ENCODE measurements around the gene ARAP2. TPM values are rescaled to one million over a fixed set of nuclear protein-coding genes. Genes with fewer than 3 reads are reported as not detected.

ARAP2 gene
- total and polyA plus RNA-seq, 2 donors (not counting 3 experiments of a cell fraction or from before 2014, with no cell fraction given), result not detected

- ChIA-PET CTCF (no interaction called here), POLR2A (no interaction called here)
- Histone ChIP-seq H3K9me3 (replicated peaks; ENCODE audit: control insufficient read depth, insufficient read depth, low read length) (no peaks in the 10 kb centered on the region), H4K20me1 (replicated peaks; ENCODE audit: control insufficient read depth, extremely low read depth, insufficient read depth, low read length) (no peaks in the 10 kb centered on the region), H2AFZ (ENCODE audit: low read depth, low read length) (no peak overlapping the region), H3K4me3 (replicated peaks in 1 of 3; ENCODE audit: insufficient read depth in 1 of 3, low read depth in 1 of 3, low read length in 3 of 3) (no peak overlapping the region), H3K4me2 (ENCODE audit: insufficient read depth, low read length) (no peak overlapping the region), H3K27me3 (ENCODE audit: control insufficient read depth in 2 of 2, insufficient read depth in 2 of 2, low read length in 2 of 2) (no peaks in the 10 kb centered on the region), H3K79me2 (ENCODE audit: control insufficient read depth, insufficient read depth, low read length) (no peaks in the 10 kb centered on the region), H3K27ac (ENCODE audit: insufficient read depth, low read depth, low read length) (no peak overlapping the region), H3K4me1 (ENCODE audit: control insufficient read depth, extremely low read depth, insufficient read depth, low read length) (no peaks in the 10 kb centered on the region), H3K9ac (replicated peaks; ENCODE audit: extremely low read depth, insufficient read depth, low read length) (no peak overlapping the region), H3K9me1 (replicated peaks; ENCODE audit: control insufficient read depth, extremely low read depth, insufficient read depth, low read length) (no peaks in the 10 kb centered on the region), H3K36me3 (ENCODE audit: control insufficient read depth in 2 of 2, extremely low read depth in 1 of 2, insufficient read depth in 2 of 2, low read length in 2 of 2) (no peaks in the 10 kb centered on the region)
- FAIRE-seq, result no peak
- intact Hi-C loops (cut with micrococcal nuclease), result loop anchor here (1.0 kb wide), 1 partner anchor 29 kb away; no protein-coding TSS in a partner anchor
- dilution Hi-C loops (cut with MboI; ENCODE audit: extremely low pct_ligation_motif_present, low sequenced_read_pairs), result no loop called here
- BruUV-seq (replicated peaks), result no TSS peak
- no peak for TF ChIP-seq FOS (IDR thresholded peaks at IDR 0.05; ENCODE audit: borderline replicate concordance, insufficient read depth, low read length)
- DNase-seq (ENCODE audit: low read depth, low spot score), result no peak
These were observed 71.7 kb downstream of the ARAP2 start for GRCh38 chr4:36172656-36173055.

- DNase-seq (ENCODE audit: low read depth, low spot score) (no peak), FAIRE-seq (no peak)
- no peak overlapping the region for H3K4me2 ChIP-seq (ENCODE audit: insufficient read depth, low read length)
- TF ChIP-seq GATA2 (IDR thresholded peaks at IDR 0.05; ENCODE audit: insufficient read depth, insufficient read length, low read depth, low read length), result no peak
- no peak for TF ChIP-seq FOS (IDR thresholded peaks at IDR 0.05; ENCODE audit: borderline replicate concordance, insufficient read depth, low read length)
- TF ChIP-seq JUN (IDR thresholded peaks at IDR 0.05; ENCODE audit: borderline replicate concordance, insufficient read depth, insufficient read length, low read depth), result no peak
- ChIA-PET CTCF (no interaction called here), POLR2A (no interaction called here)
- H3K4me3 ChIP-seq (replicated peaks in 1 of 3; ENCODE audit: insufficient read depth in 1 of 3, low read depth in 1 of 3, low read length in 3 of 3), result no peak overlapping the region
- no peak overlapping the region for H3K27ac ChIP-seq (ENCODE audit: insufficient read depth, low read depth, low read length)
- H4K20me1 ChIP-seq (replicated peaks; ENCODE audit: control insufficient read depth, extremely low read depth, insufficient read depth, low read length), result no peaks in the 10 kb centered on the region
- no peaks in the 10 kb centered on the region for H3K36me3 ChIP-seq (ENCODE audit: control insufficient read depth in 2 of 2, extremely low read depth in 1 of 2, insufficient read depth in 2 of 2, low read length in 2 of 2)
- no peak overlapping the region for H3K9ac ChIP-seq (replicated peaks; ENCODE audit: extremely low read depth, insufficient read depth, low read length)
- no peaks in the 10 kb centered on the region for H3K27me3 ChIP-seq (ENCODE audit: control insufficient read depth in 2 of 2, insufficient read depth in 2 of 2, low read length in 2 of 2)
- intact Hi-C loops (cut with micrococcal nuclease), result no loop called here
- no peaks in the 10 kb centered on the region for H3K9me3 ChIP-seq (replicated peaks; ENCODE audit: control insufficient read depth, insufficient read depth, low read length)
- no peaks in the 10 kb centered on the region for H3K4me1 ChIP-seq (ENCODE audit: control insufficient read depth, extremely low read depth, insufficient read depth, low read length)
- BruUV-seq (replicated peaks), result no TSS peak
- no peak overlapping the region for H2AFZ ChIP-seq (ENCODE audit: low read depth, low read length)
- dilution Hi-C loops (cut with MboI; ENCODE audit: extremely low pct_ligation_motif_present, low sequenced_read_pairs), result no loop called here
- no peaks in the 10 kb centered on the region for H3K9me1 ChIP-seq (replicated peaks; ENCODE audit: control insufficient read depth, extremely low read depth, insufficient read depth, low read length)
- no peaks in the 10 kb centered on the region for H3K79me2 ChIP-seq (ENCODE audit: control insufficient read depth, insufficient read depth, low read length)
These were observed 76.0 kb downstream of the ARAP2 start for GRCh38 chr4:36168127-36168878.

Measured in endothelial cell of umbilical vein (primary cell).